GM12865 (cell line): Measurements from ENCODE around the gene BCL7A.

Experiments used
- DNase-seq: peaks from one replicate; pipeline ENCODE4 v3.0.0; 2010; ENCODE audit warnings: low read depth
- H3K4me3 ChIP-seq: 2 replicates; pipeline ENCODE4 v1.5.1; 2011; ENCODE audit warnings: mild to moderate bottlenecking, low read depth, low read length, control low read depth
- TF ChIP-seq, protein P1 (sequence below): IDR thresholded peaks from 2 replicates; pipeline ENCODE4 v1.5.1; 2011; ENCODE audit warnings: low read length, control low read depth, low read depth, inconsistent platforms; ENCODE audit not compliant: insufficient read depth; ENCODE audit errors: missing control alignments

Gene BCL7A

DNA sequence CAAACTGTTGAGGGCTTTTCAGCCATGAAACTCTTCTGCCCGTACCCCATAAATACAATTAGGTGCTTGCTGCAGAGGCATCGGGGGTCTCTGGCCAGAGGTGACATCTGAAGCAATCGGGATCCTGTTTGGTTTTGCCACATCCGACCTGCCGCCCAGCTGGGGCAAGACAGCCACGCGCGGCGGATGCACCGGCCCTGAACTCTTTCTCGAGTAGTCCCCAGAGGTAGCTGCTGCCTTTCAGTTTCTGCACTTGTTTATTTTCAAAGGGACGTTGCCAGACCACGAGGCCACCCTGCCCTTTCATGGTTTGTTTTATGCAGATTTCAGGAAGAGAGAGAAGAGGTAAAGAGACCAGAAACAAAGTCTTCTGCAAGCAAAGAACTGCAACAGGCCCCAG is 46.3 kb downstream of the BCL7A start:
- no peak overlapping the region for H3K4me3 ChIP-seq
- DNase-seq: peak; percentile 89
- TF ChIP-seq, protein P1, sequence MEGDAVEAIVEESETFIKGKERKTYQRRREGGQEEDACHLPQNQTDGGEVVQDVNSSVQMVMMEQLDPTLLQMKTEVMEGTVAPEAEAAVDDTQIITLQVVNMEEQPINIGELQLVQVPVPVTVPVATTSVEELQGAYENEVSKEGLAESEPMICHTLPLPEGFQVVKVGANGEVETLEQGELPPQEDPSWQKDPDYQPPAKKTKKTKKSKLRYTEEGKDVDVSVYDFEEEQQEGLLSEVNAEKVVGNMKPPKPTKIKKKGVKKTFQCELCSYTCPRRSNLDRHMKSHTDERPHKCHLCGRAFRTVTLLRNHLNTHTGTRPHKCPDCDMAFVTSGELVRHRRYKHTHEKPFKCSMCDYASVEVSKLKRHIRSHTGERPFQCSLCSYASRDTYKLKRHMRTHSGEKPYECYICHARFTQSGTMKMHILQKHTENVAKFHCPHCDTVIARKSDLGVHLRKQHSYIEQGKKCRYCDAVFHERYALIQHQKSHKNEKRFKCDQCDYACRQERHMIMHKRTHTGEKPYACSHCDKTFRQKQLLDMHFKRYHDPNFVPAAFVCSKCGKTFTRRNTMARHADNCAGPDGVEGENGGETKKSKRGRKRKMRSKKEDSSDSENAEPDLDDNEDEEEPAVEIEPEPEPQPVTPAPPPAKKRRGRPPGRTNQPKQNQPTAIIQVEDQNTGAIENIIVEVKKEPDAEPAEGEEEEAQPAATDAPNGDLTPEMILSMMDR: no peak

DNA sequence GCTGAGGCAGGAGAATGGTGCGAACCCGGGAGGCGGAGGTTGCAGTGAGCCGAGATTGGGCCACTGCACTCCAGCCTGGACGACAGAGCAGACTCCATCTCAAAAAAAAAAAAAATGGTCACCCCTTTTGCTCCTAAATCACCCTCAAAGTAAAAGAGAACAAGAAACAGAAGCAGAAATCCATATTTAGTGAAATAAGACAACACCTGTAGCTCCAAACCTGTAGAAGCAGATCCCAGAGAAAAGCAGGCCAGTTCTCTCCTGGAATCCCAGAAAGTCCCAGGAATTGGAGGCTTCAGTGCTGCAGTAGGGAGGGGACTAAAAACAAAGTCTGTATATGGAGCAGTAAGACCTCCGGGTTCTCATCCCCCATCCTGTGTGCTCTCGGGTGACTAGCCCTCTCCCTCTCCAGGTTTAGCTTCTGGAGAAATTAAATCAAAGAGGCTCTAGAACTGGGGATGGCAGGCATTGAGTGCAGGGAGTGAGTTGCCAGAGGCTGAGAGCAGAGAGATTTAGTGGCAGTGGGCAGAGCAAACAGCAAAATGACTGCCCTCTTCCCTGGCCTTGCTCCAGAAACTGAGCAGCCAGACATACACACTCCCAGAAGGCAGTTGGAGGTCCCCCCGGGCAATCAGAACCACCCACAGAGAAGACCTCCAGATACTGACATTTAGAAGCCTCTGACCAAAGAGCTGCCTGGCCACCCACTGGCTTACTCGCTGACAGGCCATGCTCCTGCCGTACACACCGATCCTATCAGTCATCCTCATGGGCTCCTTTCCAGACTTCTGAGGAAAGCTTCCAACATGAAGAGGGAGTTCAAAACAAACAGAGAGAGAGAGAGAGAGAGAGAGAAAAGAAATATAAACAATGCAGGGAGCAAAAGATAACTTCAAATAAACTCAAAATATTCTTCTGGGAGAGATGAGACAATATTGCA is 50.6 kb downstream of the BCL7A start:
- H3K4me3 ChIP-seq: no peak overlapping the region
- no peak for DNase-seq
- TF ChIP-seq, protein P1: no peak

GRCh38 chr12:122073815-122074214 is 52.1 kb downstream of the BCL7A start:
- DNase-seq: no peak
- TF ChIP-seq, protein P1: no peak
- H3K4me3 ChIP-seq: no peak overlapping the region

GRCh38 chr12:122076743-122077495 is 55.2 kb downstream of the BCL7A start:
- no peak overlapping the region for H3K4me3 ChIP-seq

DNA sequence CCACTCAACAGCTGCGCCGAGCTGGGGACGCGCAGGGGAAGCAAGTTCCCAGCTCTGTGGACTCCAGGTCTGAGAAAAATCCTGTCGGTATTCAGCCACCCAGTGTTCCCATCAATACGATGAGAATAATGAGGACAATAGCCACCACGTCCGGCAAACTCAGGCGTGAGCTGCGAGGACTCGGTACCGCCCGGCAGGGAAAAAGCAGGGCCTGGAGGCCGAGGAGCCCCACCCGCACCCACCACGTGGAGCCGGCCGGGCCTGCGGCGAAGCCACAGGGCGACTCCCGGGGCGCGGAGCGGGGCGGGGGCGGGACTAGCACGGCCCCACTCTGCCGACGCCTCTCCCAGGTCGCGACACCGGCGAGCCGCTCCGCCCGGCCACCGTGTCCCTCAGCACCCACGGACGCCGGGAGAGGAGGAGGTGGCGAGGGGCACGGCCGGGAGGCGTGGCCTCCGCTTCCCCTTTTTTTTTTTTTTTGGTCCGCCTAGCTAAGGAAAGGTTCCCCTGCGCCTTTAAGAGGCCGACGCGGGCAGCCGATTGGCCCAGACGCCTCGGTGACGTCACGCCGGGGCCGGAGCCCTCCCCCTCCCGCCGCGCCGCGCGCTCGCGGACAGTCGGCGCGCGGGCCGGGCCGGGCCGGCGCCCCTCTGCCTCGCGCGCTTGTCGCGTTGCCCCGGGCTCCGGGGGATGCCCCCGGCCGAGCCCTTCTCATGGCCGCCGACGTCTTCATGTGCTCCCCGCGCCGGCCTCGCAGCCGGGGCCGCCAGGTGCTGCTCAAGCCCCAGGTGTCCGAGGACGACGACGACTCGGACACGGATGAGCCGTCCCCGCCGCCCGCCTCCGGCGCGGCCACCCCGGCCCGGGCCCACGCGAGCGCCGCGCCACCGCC is 56.7 kb downstream of the BCL7A start, which contains the start of gene MLXIP:
Gene MLXIP, plus strand, starts transcription at position 616 of the 892 bp plus-strand sequence. Its CDS starts 98 bp downstream, at position 714.
- H3K4me3 ChIP-seq: peak within 1 kb of the TSS; percentile 57
- TF ChIP-seq, protein P1: no peak
- peak; percentile 91 for DNase-seq

More at GRCh38 chr12:122076743-122077495, 55.2 kb downstream of the BCL7A start:
- TF ChIP-seq, protein P1: no peak
- no peak for DNase-seq

DNA sequence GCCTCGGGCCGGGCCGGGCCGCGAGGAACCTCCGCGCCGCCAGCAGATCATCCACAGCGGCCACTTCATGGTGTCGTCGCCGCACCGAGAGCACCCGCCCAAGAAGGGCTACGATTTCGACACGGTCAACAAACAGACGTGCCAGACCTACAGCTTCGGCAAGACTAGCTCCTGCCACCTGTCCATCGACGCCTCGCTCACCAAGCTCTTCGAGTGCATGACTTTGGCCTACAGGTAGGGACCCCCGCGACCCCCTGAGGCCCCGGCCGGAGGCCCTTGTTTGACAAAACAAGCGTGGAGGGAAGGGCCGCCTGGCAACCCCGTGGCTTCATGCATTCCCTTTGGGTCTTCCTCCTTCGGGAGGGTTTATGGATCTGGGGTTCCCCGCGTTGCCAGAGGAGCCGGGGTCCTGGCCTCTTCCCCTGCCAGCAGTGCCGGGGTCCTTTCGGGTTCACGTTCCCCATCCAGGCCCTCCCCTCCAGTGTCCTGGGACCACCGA is 57.4 kb downstream of the BCL7A start:
- DNase-seq: peak; percentile 28
- TF ChIP-seq, protein P1: no peak
- peak overlapping the region; percentile 57 for H3K4me3 ChIP-seq
